Activated CD4-positive, alpha-beta T cell treated with anti-CD3 and anti-CD28 coated beads, Interleukin-2, Interleukin-4, amounts not matched to agents 100 ng/mL and 50 ng/mL, durations not matched to agents 16 hours and 8 hours (primary cell): ENCODE data around the gene CNDP1.

Experiments
- DNase-seq: peaks from one replicate; pipeline ENCODE4 v3.0.0-alpha.2; 2020; ENCODE audit warnings: low spot score

CNDP1 gene

GRCh38 chr18:74507097-74507881 is 27.0 kb upstream of the CNDP1 start:
- DNase-seq = no peak

- DNase-seq = no peak
Observed at GRCh38 chr18:74507927-74508326, 26.4 kb upstream of the CNDP1 start.

GRCh38 chr18:74508366-74508765 is 25.9 kb upstream of the CNDP1 start:
- DNase-seq = no peak

- DNase-seq = no peak
Observed at GRCh38 chr18:74508821-74509225, 25.5 kb upstream of the CNDP1 start.

DNA sequence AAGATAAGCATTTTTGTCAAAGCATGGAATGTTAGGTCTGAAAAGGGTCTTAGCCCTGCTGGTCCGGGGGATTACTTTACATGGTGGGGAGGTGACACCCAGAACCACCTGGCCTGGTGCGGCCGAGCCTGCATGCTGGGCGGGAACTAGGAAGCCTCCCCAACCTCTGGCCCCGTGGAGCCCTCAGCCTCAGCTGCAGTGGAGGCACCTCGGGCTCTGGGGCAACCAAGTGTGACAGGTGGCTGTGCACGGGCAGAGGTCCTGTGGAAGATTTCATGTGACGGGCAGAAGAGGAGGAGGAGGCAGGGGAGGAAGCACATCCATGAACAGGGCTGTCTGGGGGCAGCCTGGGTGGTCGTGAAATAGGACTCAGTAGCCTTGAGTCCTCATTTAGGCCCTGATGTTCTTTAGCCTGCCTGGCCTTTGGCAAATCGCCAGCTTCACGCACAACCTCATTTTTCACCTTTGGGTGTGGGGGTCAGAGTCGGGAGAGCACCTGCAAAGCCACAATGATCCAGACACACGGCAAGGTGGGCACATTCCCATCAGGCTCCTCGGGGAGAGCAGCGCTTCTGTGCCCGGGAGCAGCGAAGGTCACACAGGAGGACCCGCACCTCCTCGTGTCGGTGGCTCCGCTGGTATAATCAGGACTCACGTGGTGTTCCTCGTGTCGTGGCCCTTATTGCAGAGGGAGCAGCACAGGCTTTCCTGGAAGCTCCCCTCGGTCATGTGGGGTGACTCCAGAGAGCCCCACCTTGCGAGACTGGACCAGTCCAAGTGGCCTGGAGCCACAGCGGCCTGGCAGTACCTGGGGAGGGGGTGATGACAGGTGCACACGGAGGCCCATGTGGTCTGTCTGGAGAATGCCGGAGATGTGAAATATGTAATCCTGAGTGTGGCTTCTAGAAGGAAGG is 24.2 kb upstream of the CNDP1 start:
- no peak for DNase-seq

- DNase-seq = no peak
Observed at GRCh38 chr18:74510770-74511095, 23.6 kb upstream of the CNDP1 start.

- DNase-seq = no peak
Observed at GRCh38 chr18:74511823-74512222, 22.5 kb upstream of the CNDP1 start.

GRCh38 chr18:74512321-74513053 is 21.8 kb upstream of the CNDP1 start:
- DNase-seq = no peak

DNA sequence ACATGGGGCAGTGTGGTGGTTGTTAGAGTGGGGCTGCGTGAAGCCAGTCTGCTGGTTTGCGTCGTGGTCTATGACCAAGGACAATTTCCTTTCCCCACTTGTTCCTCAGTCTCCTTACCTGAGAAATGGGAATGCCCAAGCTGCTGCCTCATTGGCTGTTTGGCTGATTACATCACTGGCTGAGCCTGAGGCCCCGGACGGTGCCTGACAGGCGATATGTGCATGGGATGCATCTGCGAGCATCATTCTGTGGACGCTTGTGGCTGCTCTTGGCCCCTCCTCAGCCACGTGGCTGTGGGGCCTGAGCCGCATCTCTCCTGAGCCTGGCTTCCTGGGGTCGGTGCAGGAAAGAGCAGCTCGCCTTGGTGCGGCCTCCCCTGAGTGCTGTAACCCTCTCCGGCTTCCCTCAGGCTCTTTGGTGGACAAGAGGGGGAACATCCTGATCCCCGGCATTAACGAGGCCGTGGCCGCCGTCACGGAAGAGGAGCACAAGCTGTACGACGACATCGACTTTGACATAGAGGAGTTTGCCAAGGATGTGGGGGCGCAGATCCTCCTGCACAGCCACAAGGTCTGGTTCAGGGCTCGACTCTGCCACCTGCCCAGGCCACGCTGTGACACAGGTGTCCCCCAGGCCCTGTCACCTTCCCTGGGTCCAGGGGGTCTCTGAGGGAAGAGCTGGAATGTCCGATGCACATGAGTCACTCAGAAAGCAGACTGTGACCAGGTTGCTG is 21.0 kb upstream of the CNDP1 start:
- no peak for DNase-seq

GRCh38 chr18:74513883-74514205 is 20.5 kb upstream of the CNDP1 start:
- DNase-seq = no peak

- no peak for DNase-seq
Observed at GRCh38 chr18:74514860-74515495, 19.3 kb upstream of the CNDP1 start.

GRCh38 chr18:74515620-74516231 is 18.6 kb upstream of the CNDP1 start:
- no peak for DNase-seq

DNA sequence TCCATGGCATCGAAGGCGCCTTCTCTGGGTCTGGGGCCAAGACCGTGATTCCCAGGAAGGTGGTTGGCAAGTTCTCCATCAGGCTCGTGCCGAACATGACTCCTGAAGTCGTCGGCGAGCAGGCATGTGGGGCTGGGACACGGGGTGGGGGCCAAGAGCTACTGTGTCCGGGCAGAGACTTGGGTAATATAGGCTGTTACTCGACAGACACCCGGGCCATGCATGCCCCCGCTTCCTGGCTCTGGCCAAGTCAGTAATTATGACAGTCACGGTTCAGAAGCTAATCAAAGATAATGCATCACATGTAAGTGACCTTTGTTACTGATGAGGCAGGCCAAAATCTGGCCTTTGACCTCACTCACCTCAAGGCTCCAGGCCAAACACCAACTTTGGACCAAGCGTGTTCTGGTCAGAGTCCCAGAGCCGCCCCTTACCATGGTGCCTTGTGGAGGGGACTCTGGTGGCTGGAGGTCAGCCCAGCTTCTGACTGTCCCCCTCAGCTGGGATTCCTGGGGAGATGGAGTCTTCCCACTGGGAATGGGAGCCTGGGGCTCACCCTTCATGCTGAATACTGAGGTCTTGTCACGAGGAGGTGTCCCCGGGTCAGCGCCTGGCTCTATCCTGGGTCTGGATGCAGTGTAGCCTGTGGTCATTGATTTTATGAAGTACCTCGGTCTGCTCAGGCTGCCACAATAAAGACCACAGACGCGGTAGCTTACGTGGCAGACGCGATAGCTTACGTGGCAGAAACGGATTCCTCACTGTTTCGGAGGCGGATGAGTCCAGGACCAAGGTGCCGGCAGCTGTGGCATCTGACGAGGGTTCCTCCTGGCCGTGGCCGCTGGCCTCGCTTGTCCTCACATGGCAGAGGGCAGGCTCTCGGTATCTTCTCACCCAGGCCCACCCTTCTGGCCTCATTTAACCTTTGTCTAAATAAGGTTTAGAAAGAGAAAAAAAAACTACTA is 17.7 kb upstream of the CNDP1 start:
- DNase-seq = no peak

- DNase-seq = no peak
Observed at GRCh38 chr18:74517236-74517630, 17.1 kb upstream of the CNDP1 start.

- no peak for DNase-seq
Observed at GRCh38 chr18:74518456-74519295, 15.6 kb upstream of the CNDP1 start.

- no peak for DNase-seq
Observed at GRCh38 chr18:74519320-74520095, 14.8 kb upstream of the CNDP1 start.

- no peak for DNase-seq
Observed at GRCh38 chr18:74520096-74520833, 14.0 kb upstream of the CNDP1 start.
